GM18909 (cell line): ENCODE data around the gene POP5.
"Not testable (repeated sequence)": the region's sequence is repeated elsewhere in the genome, so short reads cannot be mapped to it uniquely, and the experiment has no call there.

ENCODE experiments used
- ATAC-seq: cut with Tn5 transposase; IDR thresholded peaks from one replicate; pipeline ENCODE4 v1.9.1; 2021; ENCODE audit warnings: mild to moderate bottlenecking; ENCODE audit not compliant: unreplicated experiment, poor library complexity

POP5 gene, protein sequence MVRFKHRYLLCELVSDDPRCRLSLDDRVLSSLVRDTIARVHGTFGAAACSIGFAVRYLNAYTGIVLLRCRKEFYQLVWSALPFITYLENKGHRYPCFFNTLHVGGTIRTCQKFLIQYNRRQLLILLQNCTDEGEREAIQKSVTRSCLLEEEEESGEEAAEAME

DNA sequence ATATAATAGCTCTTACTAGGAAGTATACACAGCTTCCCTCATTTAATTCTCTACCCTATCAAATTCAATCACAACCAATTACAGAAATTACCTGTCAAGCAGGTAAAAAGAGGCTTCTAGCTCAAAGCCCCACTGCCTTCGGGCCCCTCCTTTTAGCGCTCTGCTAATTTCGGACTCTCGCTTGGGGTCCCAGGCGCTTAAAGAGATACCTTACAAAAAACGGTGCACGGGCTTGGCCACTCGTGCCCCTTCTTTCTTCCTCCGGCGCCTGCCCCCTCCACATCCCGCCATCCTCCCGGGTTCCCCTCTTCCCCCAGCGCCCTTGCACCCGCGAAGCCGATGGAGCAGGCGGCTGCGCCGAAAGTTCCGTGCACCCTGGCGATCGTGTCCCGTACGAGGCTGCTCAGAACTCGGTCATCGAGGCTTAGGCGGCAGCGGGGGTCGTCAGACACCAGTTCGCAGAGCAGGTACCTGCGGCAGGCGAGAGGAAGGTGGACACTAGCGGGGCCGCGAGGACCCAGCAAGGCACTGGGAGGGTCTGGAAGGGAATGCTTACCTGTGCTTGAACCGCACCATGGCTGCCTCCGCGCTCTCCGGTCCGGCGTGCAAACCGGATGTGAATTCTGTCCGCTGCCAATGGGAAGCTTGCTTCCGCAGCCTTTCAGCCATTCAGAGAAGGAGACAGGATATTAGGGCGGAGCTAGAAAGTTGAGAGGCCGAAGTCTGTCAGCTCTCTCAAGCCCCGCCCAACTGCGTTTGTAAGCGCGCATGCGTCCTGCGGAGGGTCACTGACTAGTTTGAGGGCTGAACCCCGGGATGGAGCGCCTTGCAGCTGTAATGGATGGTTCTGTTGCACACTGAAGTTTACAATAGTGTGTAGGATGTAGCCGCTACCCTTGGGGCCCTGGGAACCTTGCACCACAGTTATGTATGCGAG is at the start of gene POP5:
Gene POP5 (minus strand): TSS at position 616 of the 937 bp plus-strand sequence. CDS start 40 bp downstream, at position 576.
- ATAC-seq = peak; percentile 90

GRCh38 chr12:120630104-120630892 is 49.1 kb upstream of the POP5 start:
- ATAC-seq = no peak

DNA sequence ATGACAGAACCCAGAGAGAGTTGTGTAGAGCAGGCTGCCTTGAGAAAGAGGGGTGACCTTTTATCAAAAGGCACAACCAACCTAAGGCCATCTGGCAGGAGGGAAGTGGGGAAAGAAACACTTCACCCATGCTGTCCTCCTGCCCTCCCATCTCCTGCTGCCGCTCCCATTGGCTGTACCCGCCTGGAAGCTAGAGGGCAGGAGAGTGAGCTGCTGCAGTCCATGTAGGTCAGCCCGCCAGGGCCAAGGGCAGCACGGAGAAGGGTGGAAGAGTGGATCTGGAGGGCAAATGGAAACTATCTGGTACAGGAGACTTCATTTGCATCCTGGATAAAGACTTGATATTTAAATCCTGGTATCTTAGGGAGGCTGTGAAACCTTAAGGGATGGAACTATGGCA is 47.7 kb upstream of the POP5 start:
- no peak for ATAC-seq

DNA sequence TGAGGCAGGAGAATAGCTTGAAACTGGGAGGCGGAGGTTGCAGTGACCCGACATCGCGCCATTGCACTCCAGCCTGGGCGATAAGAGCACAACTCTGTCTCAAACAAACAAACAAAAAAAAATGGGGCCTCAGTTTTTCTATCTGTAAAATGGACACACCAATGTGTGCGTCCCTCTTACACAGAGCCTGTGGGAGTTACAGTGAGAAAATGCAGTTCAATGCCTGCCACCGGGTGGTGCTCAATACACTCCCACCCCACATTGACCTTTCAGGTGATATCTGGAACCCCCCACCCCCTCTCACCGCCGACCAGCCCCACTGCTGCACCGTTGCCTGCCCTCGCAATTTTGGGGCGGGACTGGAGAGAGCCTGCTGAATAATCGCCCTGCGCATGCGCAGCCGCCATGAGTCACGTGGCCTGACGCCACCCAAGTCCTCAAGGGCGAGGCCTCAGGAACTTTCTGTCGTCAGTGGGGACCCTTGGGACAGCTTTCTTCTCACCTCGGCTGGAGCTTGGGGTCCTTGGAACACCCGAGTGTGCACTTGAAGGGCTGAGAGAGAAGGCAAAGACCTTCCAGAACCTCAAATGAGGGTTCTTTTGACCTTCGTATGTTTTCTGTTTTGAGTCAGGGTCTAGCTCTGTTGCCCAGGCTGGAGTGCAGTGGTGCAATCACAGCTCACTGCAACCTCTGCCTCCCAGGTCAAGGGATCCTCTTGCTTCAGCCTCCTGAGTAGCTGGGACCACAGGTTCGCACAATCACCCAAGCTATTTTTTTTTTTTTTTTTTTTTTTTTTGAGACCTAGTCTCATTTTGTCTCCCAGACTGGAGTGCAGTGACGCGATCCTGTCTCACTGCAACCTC is 44.6 kb upstream of the POP5 start:
- ATAC-seq = no peak

DNA sequence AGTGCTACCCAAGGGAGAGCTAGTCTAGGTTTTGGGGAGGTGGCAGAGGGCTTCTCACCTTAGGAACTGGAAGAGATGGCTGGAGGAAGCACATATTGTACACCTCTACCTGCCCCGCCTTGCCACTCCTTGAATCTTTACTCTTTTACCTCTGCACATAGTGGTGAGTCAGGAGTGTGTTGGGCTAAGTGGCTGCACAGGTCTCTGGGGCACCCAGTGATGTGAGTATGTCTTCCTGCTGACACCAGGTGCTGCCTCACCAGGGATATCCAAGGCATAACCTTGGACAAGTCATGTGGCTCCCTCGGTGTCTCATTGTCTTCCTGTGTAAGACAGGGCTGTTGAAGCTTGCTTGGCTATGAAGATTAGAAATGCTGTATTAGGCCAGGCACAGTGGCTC is 39.4 kb upstream of the POP5 start:
- ATAC-seq = no peak

DNA sequence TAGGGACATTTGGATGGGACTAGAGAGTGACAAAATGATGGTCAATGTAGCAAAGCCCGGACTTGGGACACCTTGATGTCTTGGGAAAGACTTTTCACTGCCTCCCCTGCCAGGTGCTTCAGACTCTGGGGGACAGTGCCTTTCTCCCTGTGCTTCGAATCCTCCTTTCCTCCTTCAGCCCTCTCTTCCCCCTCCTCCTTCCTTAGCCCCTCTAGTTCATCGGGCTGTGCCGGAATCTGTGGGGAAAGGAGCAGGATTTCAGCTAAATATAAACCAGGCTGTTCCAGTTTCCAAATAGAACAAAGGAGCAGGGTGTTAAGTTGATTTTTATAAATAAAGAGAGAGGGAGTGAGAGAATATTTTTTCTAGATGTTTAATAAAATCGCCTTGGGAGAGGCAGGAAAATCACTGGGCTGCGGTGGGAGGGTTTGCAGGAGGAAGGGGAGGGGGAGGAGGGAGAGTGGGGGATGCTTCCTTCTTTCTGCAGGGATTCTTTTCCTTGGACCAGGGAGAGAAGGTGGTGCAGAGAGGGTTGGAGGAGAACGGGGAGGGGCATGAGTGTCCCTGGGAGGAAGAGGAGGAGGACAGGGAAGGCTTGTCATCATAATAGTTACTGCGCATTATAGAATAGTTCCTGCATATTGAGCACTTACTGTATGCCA is 37.9 kb upstream of the POP5 start:
- no peak for ATAC-seq

DNA sequence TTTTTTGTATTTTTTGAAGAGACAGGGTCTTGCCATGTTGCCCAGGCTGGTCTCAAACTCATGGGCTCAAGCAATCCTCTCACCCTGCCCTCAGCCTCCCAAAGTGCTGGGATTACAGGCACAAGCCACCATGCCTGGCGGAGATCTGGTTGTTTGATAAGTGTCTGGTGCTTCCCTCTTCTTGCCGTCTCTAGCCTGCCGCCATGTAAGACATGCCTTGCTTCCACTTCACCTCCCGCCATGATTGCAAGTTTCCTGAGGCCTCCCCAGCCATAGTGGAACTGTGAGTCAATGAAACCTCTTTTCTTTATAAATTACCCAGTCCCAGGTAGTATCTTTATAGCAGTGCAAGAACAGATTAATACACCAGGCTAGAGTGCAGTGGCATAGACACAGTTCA is 36.6 kb upstream of the POP5 start:
- ATAC-seq = not testable (repeated sequence)

GRCh38 chr12:120617193-120617592 is 36.0 kb upstream of the POP5 start:
- ATAC-seq = not testable (repeated sequence)

GRCh38 chr12:120614848-120615247 is 33.6 kb upstream of the POP5 start:
- no peak for ATAC-seq

DNA sequence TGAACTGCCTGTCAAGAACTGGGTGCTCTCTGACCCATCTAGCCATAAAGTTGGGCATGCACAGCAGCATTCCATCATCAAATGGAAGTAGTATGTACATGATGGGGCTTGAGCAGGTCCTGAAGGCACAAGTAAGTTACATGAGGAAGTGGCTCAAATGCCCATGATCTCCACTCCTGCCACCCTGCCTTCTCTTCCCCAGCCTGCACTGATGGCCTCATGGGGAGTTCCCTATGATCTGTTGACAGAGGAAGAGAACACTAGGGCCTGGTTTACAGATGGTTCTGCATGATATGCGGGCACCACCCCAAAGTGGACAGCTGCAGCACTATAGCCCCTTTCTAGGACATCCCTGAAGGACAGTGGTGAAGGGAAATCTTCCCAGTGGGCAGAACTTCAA is 30.3 kb upstream of the POP5 start:
- not testable (repeated sequence) for ATAC-seq

DNA sequence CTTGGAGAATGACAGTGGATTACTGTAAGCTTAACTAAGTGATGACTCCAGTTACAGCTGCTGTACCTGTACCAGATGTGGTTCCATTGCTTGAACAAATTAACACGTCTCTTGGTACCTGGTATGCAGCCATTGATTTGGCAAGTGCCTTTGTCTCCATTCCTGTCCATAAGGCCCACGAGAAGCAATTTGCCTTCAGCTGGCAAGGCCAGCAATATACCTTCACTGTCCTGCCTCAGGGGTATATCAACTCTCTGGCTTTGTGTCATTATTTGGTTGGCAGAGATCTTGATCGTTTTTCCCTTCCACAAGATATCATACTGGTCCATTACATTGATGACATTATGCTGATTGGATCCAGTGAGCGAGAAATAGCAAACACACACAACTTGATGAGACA is 29.4 kb upstream of the POP5 start:
- ATAC-seq = no peak

GRCh38 chr12:120602416-120602815 is 21.2 kb upstream of the POP5 start:
- ATAC-seq = not testable (repeated sequence)

DNA sequence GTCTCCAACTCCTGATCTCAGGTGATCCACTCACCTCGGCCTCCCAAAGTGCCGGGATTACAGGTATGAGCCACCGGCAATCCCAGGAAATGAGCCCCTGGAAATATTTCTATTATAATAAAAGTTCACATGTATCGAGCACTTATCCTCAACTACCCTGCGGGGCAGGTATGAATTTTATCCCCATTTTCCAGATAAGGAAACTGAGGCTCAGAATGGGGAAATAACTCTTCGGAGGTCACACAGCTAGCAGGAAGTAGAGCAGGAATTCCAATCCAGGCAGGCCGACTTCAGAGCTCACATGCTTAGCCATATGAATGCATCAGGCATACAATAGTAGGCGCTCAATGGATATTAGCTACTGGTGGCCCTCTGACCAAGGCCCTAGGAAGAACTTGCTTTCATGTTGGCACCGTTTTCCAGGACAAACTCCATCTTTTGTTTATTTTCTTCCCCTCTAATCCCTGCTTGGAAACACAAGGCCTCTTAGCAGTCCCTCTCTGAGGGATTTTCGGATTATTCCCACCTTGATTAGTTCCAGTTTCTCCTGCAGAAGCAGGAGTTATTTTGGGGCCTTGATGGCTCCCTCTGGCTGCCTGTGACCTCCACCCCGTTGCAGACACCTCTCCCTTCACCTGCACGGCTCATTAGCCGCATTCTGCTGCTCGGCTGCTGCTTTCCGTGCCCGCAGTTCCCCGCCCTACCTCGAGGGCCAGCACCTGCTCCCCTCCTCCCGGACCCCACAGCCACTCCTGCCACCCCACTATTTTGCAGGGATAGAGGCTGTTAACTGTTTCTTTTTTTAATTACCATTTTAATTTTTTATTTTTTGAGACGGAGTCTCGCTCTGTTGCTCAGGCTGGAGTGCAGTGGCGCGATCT is 18.7 kb upstream of the POP5 start:
- no peak for ATAC-seq

DNA sequence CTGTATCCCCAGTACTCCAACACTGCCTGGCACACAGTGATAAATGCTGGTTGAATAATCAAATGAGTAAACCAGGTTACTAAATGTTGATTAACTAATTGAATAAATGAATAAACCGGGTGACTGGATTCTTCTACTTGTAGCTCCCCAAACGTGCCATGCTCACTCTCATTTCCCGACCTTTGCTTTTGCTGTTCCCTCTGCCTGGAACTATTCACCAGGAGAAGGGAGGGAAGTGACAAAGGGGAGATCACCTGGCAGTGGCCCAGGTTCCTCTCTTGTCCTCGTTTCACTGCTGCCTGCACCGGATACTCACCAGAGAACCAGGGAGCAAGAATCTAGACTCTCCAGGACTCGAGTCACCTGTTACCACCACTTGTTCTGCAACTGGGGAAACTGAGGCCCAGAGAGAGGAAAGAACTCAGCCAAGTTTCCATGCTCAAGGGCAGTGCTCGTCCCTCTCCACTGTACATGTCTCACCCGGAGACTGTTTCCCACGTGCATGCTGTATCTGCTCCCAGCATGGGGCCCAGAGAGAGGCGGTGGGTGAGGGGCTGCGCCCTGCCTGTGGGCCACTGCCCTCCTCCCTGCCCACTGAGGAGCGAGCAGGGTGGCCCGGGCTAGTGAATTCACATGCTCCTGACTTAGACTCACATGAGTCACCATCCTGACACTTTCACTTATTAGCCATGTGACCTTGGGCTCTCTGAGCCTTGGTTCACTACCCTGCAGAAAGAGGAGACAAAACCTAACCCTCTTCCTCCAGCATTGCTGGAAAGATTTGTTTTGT is 17.7 kb upstream of the POP5 start:
- ATAC-seq = no peak

DNA sequence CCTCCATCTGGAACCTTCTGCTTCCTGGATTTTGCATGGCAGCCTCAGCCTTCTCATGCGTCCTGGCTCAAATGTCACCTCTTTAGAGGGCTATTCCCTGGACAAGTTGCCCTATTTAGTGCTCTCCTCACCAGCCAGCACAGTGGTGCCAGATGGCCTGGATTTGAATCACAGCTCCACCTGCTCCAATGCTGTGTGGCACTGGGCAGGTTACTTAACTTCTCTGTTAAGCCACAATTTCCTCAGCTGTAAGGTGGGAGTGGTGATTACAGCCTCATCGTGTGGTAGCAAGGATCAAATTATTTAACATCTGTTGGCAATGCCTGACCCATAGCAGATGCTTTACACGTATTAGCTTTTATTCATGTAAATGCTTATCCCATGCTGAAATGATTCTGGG is 16.7 kb upstream of the POP5 start:
- no peak for ATAC-seq

GRCh38 chr12:120596901-120597300 is 15.7 kb upstream of the POP5 start:
- ATAC-seq = no peak

DNA sequence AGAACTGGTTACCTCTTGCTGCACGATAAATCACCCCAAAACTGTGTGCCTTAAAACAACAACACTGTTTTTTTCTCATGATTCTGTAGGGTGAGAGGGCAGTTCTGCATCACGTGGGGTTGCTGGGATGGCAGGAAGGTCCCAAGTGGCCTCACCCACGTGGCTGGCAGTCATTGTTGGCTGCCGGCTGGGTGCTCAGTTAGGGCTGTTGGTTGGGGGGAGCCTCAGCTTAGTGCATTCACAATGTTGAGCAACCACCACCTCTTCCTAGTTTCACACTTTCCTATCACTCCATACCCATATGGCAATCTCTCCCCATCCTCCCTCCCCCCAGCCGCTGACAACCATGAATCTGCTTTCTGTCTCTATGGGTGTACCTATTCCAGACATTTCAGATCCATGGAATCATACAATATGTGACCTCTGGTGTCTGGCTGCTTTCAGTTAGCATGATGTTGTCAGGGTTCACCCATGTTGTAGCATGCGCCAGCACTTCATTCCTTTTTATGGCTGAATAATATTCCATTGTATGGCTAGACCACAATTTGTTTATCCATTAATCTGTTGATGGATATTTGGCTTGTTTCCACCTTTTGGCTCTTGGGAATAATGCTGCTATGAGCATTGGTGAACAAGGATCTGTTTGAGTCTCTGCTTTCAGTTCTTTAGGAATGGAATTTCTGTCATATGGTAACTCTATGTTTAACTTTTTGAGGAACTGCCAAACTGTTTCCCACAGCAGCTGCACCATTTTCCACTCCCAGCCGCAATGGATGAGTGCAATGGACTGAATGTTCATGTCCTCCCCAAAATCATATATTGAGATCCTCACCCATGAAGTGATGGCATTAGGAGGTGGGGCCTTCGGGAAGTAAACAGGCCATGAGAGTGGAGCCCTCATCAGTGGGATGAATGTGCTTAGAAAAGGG is 11.2 kb upstream of the POP5 start:
- ATAC-seq = no peak
